Measurements from ENCODE around the gene ABCC2.

ABCC2 gene

DNA sequence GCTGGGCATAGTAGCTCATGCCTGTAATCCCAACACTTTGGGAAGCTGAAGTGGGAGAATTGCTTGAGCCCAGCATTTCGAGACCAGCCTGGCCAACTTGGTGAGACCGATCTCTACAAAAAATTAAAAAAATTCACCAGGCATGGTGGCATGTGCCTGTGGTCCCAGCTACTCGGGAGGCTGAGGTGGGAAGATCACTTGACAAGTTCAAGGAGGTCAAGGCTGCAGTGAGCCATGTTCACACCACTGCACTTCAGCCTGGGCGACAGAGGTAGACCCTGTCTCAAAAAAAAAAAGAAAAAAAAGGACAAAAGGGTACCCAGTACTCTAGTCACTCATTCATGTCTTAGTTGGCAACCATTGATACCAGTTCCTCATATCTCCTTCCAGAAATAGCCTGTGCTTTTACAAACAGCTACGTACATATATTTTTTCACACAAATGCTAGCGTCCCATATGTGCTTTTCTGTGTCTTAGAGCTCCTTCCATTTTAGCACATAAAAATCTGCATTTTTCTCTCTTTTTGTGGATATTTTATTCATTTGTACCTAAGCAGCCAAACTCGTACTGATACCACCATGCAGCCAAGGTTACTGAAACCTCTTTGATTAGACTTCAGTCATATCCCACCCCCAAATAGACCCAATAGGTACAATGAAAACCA lies 5.5 kb downstream of the ABCC2 start:
- DNase-seq (ENCODE audit: low read depth, low spot score): no peak
- Histone ChIP-seq H3K4me3 (ENCODE audit: low read length) (no peak overlapping the region), H3K27me3 (ENCODE audit: control insufficient read depth, insufficient read depth, low read length) (no peaks in the 10 kb centered on the region), H3K9me3 (ENCODE audit: control insufficient read depth, insufficient read depth, low read length) (no peaks in the 10 kb centered on the region), H3K36me3 (ENCODE audit: control insufficient read depth, insufficient read depth, low read length) (no peaks in the 10 kb centered on the region), H3K27ac (ENCODE audit: low read length) (no peak overlapping the region), H3K4me1 (ENCODE audit: control insufficient read depth, insufficient read depth, low read length) (no peaks in the 10 kb centered on the region; the same call in 1 of the 2 replicates)
- WGBS (ENCODE audit: insufficient coverage, insufficient read length): no CpG with 5 or more reads among the region's 7 CpGs

DNA sequence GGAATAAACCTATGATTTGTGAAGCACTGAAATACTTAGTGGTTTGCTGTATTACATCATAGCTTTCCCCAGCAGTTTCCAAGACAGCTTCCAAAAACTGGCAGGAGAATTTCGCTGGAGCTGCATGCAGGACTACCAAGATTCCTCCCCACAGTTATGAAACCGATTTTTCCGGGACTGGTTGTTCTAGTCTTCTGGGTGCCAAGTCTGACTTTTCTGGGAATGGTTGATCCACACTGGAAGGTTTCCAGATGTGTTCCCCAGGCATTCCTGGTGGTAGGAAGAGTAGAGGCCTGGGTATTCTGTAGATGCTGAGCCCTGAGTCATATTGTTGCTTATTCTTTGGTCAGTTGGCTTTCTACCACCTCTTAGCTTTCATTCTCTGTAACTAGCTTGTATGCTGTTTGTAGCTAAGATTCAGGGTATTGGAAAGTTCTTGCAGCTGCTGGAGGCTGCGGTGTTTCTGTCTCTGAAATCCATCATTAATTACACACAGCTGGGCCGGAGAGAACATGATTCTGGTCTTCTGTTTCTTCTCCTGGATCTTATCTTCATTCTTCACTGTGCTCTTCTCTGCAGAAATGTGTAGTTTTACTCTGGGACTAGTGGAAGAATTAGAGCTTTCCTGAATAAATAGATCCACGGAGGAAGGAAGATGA lies 6.3 kb downstream of the ABCC2 start:
- H3K36me3 ChIP-seq (ENCODE audit: control insufficient read depth, insufficient read depth, low read length): no peaks in the 10 kb centered on the region

DNA sequence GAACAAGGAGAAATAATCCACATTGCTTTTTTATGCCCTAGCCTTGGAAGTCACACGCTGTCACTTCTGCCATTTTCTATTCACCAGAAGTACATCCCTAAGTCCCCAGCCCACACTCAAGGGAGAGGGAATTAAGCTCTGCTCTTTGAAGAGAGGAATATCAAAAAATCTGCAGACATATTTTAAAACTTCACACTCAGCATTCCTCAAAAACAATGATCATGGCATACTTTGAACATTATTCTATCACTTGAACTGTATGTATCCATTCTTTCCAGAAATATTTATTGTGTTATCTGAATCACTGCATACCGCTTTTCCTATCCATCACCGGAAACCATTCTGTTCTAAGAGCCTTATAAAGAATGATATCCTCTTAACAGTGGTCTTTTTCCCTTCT lies 9.4 kb downstream of the ABCC2 start:
- no peak for DNase-seq (ENCODE audit: low read depth, low spot score)
- Histone ChIP-seq H3K4me1 (ENCODE audit: control insufficient read depth, insufficient read depth, low read length) (no peaks in the 10 kb centered on the region), H3K36me3 (ENCODE audit: control insufficient read depth, insufficient read depth, low read length) (no peaks in the 10 kb centered on the region), H3K27me3 (ENCODE audit: control insufficient read depth, insufficient read depth, low read length) (no peaks in the 10 kb centered on the region), H3K27ac (ENCODE audit: low read length) (no peak overlapping the region), H3K4me3 (ENCODE audit: low read length) (no peak overlapping the region), H3K9me3 (ENCODE audit: control insufficient read depth, insufficient read depth, low read length) (no peaks in the 10 kb centered on the region)
- WGBS (ENCODE audit: insufficient coverage, insufficient read length): no CpG with 5 or more reads among the region's 3 CpGs

More for the DNA sequence above, 6.3 kb downstream of the ABCC2 start:
- Histone ChIP-seq H3K27ac (ENCODE audit: low read length) (no peak overlapping the region), H3K4me3 (ENCODE audit: low read length) (no peak overlapping the region), H3K4me1 (ENCODE audit: control insufficient read depth, insufficient read depth, low read length) (no peaks in the 10 kb centered on the region; the same call in 1 of the 2 replicates), H3K9me3 (ENCODE audit: control insufficient read depth, insufficient read depth, low read length) (no peaks in the 10 kb centered on the region), H3K27me3 (ENCODE audit: control insufficient read depth, insufficient read depth, low read length) (no peaks in the 10 kb centered on the region)
- WGBS (ENCODE audit: insufficient coverage, insufficient read length): no CpG with 5 or more reads among the region's 6 CpGs
- no peak for DNase-seq (ENCODE audit: low read depth, low spot score)

DNA sequence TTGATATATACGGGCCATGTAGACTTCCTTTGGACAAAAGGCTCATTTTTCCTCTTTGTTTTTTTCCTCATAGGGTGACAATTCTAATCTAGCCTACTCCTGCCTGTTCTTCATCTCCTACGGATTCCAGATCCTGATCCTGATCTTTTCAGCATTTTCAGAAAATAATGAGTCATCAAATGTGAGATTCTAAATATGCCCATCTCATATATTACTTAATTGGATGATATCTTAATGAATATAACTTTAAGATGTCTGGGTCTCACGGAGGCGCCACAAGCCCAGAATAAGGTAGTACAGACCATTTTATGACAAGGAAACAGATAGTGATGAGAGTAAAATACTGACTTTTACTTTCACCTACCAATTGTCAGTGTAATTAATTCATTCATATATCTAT lies 11.4 kb downstream of the ABCC2 start:
- no peaks in the 10 kb centered on the region for H3K36me3 ChIP-seq (ENCODE audit: control insufficient read depth, insufficient read depth, low read length)
- no peak overlapping the region for H3K27ac ChIP-seq (ENCODE audit: low read length)
- no peak for DNase-seq (ENCODE audit: low read depth, low spot score)
- H3K27me3 ChIP-seq (ENCODE audit: control insufficient read depth, insufficient read depth, low read length): no peaks in the 10 kb centered on the region
- no peaks in the 10 kb centered on the region for H3K9me3 ChIP-seq (ENCODE audit: control insufficient read depth, insufficient read depth, low read length)
- no peaks in the 10 kb centered on the region for H3K4me1 ChIP-seq (ENCODE audit: control insufficient read depth, insufficient read depth, low read length)
- WGBS (ENCODE audit: insufficient coverage, insufficient read length): no CpG with 5 or more reads among the region's 4 CpGs
- no peak overlapping the region for H3K4me3 ChIP-seq (ENCODE audit: low read length)

DNA sequence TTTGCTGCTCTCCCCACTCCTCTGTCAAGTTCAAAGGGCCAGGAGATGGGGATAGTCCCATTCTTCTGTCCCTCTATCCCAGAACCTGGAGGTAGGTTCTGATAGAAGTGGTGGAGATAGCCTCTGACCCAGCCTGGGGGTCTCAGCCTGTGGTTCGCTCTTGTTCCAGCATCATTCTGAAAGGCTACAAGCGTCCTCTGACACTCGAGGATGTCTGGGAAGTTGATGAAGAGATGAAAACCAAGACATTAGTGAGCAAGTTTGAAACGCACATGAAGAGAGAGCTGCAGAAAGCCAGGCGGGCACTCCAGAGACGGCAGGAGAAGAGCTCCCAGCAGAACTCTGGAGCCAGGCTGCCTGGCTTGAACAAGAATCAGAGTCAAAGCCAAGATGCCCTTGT lies 14.5 kb downstream of the ABCC2 start:
- Histone ChIP-seq H3K9me3 (ENCODE audit: control insufficient read depth, insufficient read depth, low read length) (no peaks in the 10 kb centered on the region), H3K4me1 (ENCODE audit: control insufficient read depth, insufficient read depth, low read length) (no peaks in the 10 kb centered on the region), H3K36me3 (ENCODE audit: control insufficient read depth, insufficient read depth, low read length) (no peaks in the 10 kb centered on the region), H3K27me3 (ENCODE audit: control insufficient read depth, insufficient read depth, low read length) (no peaks in the 10 kb centered on the region), H3K27ac (ENCODE audit: low read length) (no peak overlapping the region), H3K4me3 (ENCODE audit: low read length) (no peak overlapping the region)
- no CpG with 5 or more reads among the region's 6 CpGs for WGBS (ENCODE audit: insufficient coverage, insufficient read length)
- no peak for DNase-seq (ENCODE audit: low read depth, low spot score)

DNA sequence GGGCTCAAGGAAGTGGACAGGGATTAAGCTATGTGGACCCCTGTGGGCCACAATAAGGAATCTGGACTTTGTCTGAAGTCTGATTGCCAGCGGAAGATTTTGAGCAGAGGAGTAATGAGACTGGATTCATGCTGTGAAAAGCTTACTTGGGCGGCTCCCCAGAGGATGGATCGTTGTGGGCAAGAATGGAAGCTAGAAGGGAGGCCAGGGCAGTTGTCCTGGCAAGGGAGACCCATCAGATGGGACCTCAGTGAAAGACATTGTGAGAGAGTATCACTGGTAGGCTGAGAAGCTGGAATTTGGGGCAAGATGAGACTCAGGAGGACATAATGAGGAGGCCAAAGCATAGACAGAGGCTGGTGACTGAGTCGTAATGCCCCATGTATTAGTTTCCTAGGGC lies 15.6 kb downstream of the ABCC2 start:
- no peaks in the 10 kb centered on the region for H3K36me3 ChIP-seq (ENCODE audit: control insufficient read depth, insufficient read depth, low read length)
- no peak for DNase-seq (ENCODE audit: low read depth, low spot score)
- WGBS (ENCODE audit: insufficient coverage, insufficient read length): no CpG with 5 or more reads among the region's 4 CpGs

DNA sequence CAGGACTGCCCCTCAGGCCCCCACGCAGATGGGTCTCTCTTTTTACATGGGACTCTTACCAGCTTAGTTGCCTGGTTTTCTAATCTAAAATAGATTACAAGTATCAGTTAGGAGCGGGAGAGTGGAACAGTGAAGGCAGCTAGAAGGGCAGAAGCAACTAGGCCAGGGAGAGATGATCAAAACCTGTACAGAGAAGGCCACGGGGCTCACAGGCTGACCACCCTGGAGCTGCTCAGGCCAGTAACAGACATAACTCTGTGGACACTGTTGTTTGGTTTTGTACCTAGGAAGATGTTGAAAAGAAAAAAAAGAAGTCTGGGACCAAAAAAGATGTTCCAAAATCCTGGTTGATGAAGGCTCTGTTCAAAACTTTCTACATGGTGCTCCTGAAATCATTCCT lies 16.5 kb downstream of the ABCC2 start:
- Histone ChIP-seq H3K36me3 (ENCODE audit: control insufficient read depth, insufficient read depth, low read length) (no peaks in the 10 kb centered on the region), H3K27me3 (ENCODE audit: control insufficient read depth, insufficient read depth, low read length) (no peaks in the 10 kb centered on the region), H3K9me3 (ENCODE audit: control insufficient read depth, insufficient read depth, low read length) (no peaks in the 10 kb centered on the region), H3K27ac (ENCODE audit: low read length) (no peak overlapping the region), H3K4me3 (ENCODE audit: low read length) (no peak overlapping the region), H3K4me1 (ENCODE audit: control insufficient read depth, insufficient read depth, low read length) (no peaks in the 10 kb centered on the region)
- no CpG with 5 or more reads among the region's 3 CpGs for WGBS (ENCODE audit: insufficient coverage, insufficient read length)
- DNase-seq (ENCODE audit: low read depth, low spot score): no peak

More for the DNA sequence above, 15.6 kb downstream of the ABCC2 start:
- Histone ChIP-seq H3K27ac (ENCODE audit: low read length) (no peak overlapping the region), H3K9me3 (ENCODE audit: control insufficient read depth, insufficient read depth, low read length) (no peaks in the 10 kb centered on the region), H3K4me1 (ENCODE audit: control insufficient read depth, insufficient read depth, low read length) (no peaks in the 10 kb centered on the region), H3K4me3 (ENCODE audit: low read length) (no peak overlapping the region), H3K27me3 (ENCODE audit: control insufficient read depth, insufficient read depth, low read length) (no peaks in the 10 kb centered on the region)

DNA sequence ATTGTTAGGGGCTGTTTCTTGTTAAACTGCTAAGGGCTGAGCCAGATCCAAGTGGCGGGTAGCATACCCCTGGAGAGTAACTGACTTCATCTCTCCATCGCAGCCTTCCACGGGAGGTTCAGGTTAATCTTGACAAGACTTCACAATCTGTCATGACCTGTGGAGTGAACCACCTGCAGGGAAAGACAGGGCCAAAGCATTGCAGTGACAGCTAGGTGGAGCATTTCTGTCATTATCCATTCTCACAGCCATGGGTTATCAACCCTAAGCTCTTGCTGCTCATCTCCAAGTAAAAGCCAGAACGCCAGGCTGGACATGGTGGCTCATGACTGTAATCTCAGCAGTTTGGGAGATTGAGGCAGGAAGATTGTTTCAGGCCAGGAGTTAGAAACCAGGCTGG lies 17.2 kb downstream of the ABCC2 start:
- Histone ChIP-seq H3K36me3 (ENCODE audit: control insufficient read depth, insufficient read depth, low read length) (no peaks in the 10 kb centered on the region), H3K4me1 (ENCODE audit: control insufficient read depth, insufficient read depth, low read length) (no peaks in the 10 kb centered on the region), H3K27ac (ENCODE audit: low read length) (no peak overlapping the region), H3K9me3 (ENCODE audit: control insufficient read depth, insufficient read depth, low read length) (no peaks in the 10 kb centered on the region), H3K27me3 (ENCODE audit: control insufficient read depth, insufficient read depth, low read length) (no peaks in the 10 kb centered on the region), H3K4me3 (ENCODE audit: low read length) (no peak overlapping the region)
- DNase-seq (ENCODE audit: low read depth, low spot score): no peak
- WGBS (ENCODE audit: insufficient coverage, insufficient read length): no CpG with 5 or more reads among the region's 4 CpGs

DNA sequence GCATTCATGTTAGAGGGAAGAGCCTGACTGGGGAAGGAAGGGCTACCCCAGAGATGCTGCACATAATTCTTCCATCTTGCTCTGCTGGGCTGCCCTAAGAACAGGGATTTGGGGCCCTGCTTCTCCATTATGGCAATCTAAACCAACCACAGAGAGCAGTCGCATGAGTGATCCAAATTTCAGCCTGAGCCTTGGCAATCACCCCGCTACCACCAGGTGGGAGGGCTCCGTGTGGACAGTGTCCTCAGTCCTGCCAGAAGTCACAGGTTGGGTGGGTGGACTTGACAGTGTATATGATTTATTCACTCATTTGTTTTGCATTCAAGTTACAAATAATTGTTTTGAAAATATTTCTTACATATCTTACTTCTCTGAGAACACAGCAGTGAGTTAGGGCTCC lies 22.0 kb downstream of the ABCC2 start:
- no peaks in the 10 kb centered on the region for H3K9me3 ChIP-seq (ENCODE audit: control insufficient read depth, insufficient read depth, low read length)
- no peak overlapping the region for H3K27ac ChIP-seq (ENCODE audit: low read length)
- no peaks in the 10 kb centered on the region for H3K27me3 ChIP-seq (ENCODE audit: control insufficient read depth, insufficient read depth, low read length)
- H3K4me3 ChIP-seq (ENCODE audit: low read length): no peak overlapping the region
- no peaks in the 10 kb centered on the region for H3K36me3 ChIP-seq (ENCODE audit: control insufficient read depth, insufficient read depth, low read length)
- DNase-seq (ENCODE audit: low read depth, low spot score): no peak
- no CpG with 5 or more reads among the region's 3 CpGs for WGBS (ENCODE audit: insufficient coverage, insufficient read length)
- H3K4me1 ChIP-seq (ENCODE audit: control insufficient read depth, insufficient read depth, low read length): no peaks in the 10 kb centered on the region

DNA sequence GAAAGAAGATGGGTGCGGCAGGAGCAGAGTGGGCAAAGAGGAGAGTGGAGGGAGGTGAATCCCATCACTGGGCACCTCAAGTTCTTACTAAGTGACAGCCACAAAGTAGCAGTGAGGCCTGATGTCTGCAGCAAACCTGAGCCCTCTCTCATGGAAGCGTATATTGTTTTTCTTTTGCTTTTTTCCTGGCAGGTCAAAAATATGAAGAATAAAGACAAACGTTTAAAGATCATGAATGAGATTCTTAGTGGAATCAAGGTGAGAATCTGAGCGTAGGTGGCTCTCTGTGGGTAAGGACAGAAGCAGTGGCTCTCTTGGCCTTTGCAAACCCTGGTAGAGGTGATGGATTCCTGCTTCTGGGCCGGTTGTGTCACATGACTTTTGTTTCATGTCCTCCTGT lies 22.8 kb downstream of the ABCC2 start:
- H3K27ac ChIP-seq (ENCODE audit: low read length): no peak overlapping the region

DNA sequence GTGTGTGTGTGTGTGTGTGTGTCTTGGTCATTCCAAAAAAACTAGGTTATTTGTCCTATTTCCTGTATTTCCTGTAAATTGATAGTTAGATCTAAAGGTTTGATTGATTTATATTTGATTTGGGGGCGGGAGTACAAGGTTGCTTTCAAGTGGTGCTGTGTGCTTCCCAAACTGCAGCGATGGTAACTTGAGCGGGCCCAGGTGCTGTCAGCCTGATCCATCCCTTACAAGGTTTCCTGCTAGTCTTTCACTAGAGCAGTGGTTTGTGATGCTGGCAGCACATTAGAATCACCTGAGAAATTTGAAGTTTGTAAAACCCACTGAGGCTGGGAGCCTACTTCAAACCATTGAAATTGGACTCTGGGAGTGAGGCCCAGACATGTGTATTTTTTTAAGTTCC lies 23.7 kb downstream of the ABCC2 start:
- Histone ChIP-seq H3K4me1 (ENCODE audit: control insufficient read depth, insufficient read depth, low read length) (no peaks in the 10 kb centered on the region), H3K9me3 (ENCODE audit: control insufficient read depth, insufficient read depth, low read length) (no peaks in the 10 kb centered on the region), H3K4me3 (ENCODE audit: low read length) (no peak overlapping the region), H3K27me3 (ENCODE audit: control insufficient read depth, insufficient read depth, low read length) (no peaks in the 10 kb centered on the region), H3K36me3 (ENCODE audit: control insufficient read depth, insufficient read depth, low read length) (no peaks in the 10 kb centered on the region), H3K27ac (ENCODE audit: low read length) (no peak overlapping the region)
- WGBS (ENCODE audit: insufficient coverage, insufficient read length): no CpG with 5 or more reads among the region's 3 CpGs
- DNase-seq (ENCODE audit: low read depth, low spot score): no peak

More for the DNA sequence above, 22.8 kb downstream of the ABCC2 start:
- Histone ChIP-seq H3K4me1 (ENCODE audit: control insufficient read depth, insufficient read depth, low read length) (no peaks in the 10 kb centered on the region), H3K4me3 (ENCODE audit: low read length) (no peak overlapping the region), H3K27me3 (ENCODE audit: control insufficient read depth, insufficient read depth, low read length) (no peaks in the 10 kb centered on the region), H3K36me3 (ENCODE audit: control insufficient read depth, insufficient read depth, low read length) (no peaks in the 10 kb centered on the region), H3K9me3 (ENCODE audit: control insufficient read depth, insufficient read depth, low read length) (no peaks in the 10 kb centered on the region)
- DNase-seq (ENCODE audit: low read depth, low spot score): no peak
- no CpG with 5 or more reads among the region's 5 CpGs for WGBS (ENCODE audit: insufficient coverage, insufficient read length)

Measured in iPS DF 6.9 (cell line).